ENCODE results near the gene ASMTL.

GRCh38 chrX:1451251-1451660, 1.5 kb downstream of the ASMTL start:
- TF ChIP-seq EZH2 (IDR thresholded peaks at IDR 0.05) (no peak), POLR2AphosphoS5 (IDR thresholded peaks at IDR 0.05; ENCODE audit: borderline replicate concordance, low read depth, low read length) (no peak)

Data from SK-N-MC (cell line).